ENCODE measurements around the gene HNRNPUL2. TPM values are rescaled to one million over a fixed set of nuclear protein-coding genes. Genes with fewer than 3 reads are reported as not detected.

Gene HNRNPUL2
- polyA plus RNA-seq, 1 experiment, result 28.2 TPM

DNA sequence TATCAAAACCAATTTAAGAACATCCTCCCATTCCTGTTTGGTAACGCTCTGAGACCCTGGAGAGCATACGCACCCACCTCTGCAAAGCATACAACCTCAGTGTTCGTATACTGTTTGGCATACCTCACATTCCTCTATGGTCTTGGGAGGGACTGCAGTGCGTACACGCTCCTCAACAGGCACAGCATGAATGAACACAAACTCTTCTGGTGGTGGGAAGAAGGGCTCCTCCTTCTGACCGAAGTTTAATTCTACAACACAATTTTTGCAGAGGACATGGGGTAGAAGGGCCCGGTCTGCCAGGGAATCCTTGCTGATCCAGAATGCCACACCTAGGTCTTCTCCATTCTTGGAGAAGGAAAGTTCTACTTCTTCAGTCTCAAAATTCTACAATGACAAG is 5.3 kb downstream of the HNRNPUL2 start:
- TF ChIP-seq, protein P1, sequence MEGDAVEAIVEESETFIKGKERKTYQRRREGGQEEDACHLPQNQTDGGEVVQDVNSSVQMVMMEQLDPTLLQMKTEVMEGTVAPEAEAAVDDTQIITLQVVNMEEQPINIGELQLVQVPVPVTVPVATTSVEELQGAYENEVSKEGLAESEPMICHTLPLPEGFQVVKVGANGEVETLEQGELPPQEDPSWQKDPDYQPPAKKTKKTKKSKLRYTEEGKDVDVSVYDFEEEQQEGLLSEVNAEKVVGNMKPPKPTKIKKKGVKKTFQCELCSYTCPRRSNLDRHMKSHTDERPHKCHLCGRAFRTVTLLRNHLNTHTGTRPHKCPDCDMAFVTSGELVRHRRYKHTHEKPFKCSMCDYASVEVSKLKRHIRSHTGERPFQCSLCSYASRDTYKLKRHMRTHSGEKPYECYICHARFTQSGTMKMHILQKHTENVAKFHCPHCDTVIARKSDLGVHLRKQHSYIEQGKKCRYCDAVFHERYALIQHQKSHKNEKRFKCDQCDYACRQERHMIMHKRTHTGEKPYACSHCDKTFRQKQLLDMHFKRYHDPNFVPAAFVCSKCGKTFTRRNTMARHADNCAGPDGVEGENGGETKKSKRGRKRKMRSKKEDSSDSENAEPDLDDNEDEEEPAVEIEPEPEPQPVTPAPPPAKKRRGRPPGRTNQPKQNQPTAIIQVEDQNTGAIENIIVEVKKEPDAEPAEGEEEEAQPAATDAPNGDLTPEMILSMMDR (IDR thresholded peaks at IDR 0.05; ENCODE audit: low read depth, low read length), result 0 out of 2 replicates have a peak, but pooled peaks have one; percentile 26
- no peaks in the 10 kb centered on the region for H3K27me3 ChIP-seq (ENCODE audit: control insufficient read depth, insufficient read depth, low read length)
- H3K9me3 ChIP-seq (ENCODE audit: control insufficient read depth, insufficient read depth, low read length), result no peaks in the 10 kb centered on the region; the same call in 1 of the 2 replicates
- no peak overlapping the region for H3K27ac ChIP-seq (ENCODE audit: low read depth, low read length)
- POLR2A ChIA-PET, result no interaction called here
- no peak overlapping the region for H3K4me3 ChIP-seq (ENCODE audit: low read depth, low read length)
- CTCF ChIA-PET, result interaction anchor here (1.5 kb wide), 1 partner anchor 8 kb away, joined by 3 read pairs; no protein-coding TSS in a partner anchor
- no peak for DNase-seq (ENCODE audit: low read depth, low spot score)

DNA sequence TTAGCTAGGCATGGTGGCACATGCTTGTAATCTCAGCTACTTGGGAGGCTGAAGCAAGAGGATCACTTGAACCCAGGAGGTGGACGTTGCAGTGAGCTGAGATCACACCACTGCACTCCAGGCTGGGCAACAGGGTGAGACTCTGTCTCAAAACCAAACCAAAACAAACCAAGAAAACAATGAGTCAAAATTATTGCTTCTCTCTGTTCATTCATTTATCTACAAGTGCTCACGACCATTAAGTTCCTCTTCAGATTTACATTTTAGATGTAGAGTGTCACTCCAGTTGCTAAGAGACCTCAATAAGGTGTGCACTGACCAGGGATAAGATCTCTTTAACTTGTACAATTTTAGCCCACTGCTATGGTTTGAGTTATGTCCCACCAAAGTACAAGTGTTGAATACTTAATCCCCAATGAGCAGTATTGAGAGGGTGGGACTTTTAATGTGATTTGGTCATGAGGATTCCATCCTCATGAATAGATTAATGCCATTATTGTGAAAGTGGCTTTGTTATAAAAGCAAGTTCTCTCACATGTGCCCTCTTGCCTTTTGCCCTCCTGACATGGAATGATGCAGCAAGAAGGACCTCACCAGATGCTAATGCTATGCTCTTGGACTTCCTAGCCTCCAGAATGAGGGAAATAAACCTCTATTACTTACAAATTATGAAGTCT is 7.8 kb downstream of the HNRNPUL2 start:
- no peaks in the 10 kb centered on the region; the same call in 1 of the 2 replicates for H3K9me3 ChIP-seq (ENCODE audit: control insufficient read depth, insufficient read depth, low read length)
- H3K4me3 ChIP-seq (ENCODE audit: low read depth, low read length), result no peak overlapping the region
- CTCF ChIA-PET, result interaction anchor here (0.6 to 1.1 kb wide), 2 partner anchors 38 to 96 kb away, joined by 3 to 5 read pairs; no protein-coding TSS in a partner anchor
- no peak for DNase-seq (ENCODE audit: low read depth, low spot score)
- H3K27ac ChIP-seq (ENCODE audit: low read depth, low read length), result no peak overlapping the region
- TF ChIP-seq, protein P1 (IDR thresholded peaks at IDR 0.05; ENCODE audit: low read depth, low read length), result no peak
- POLR2A ChIA-PET, result interaction anchor here (0.7 kb wide), 1 partner anchor 904 kb away, joined by 4 read pairs; no protein-coding TSS in a partner anchor
- no peaks in the 10 kb centered on the region for H3K27me3 ChIP-seq (ENCODE audit: control insufficient read depth, insufficient read depth, low read length)

DNA sequence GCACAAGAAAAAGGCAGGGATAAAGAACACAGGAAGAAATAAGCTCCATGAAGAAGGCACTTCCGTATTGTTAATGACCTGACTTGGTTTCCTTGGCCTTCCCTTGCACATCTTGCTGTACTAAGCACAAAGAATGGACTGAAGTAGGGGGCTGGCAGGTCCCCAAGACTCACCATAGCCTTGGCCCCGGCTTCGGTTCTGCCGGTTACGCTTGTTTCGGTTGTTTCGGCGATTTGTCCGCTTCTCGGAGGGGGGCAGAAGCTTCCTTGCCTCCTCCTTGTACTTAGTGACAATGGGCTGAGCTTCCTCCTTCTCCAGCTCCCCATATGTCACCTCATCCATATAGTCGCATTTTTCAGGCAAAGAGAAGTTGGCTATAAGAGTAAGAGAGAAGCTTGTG is 10.4 kb downstream of the HNRNPUL2 start:
- POLR2A ChIA-PET, result no interaction called here
- no peak overlapping the region for H3K4me3 ChIP-seq (ENCODE audit: low read depth, low read length)
- CTCF ChIA-PET, result interaction anchor here (1.9 to 2.1 kb wide), 2 partner anchors 36 to 70 kb away, joined by 5 to 6 read pairs; no protein-coding TSS in a partner anchor

GRCh38 chr11:62716206-62716605 is 11.1 kb downstream of the HNRNPUL2 start:
- peak overlapping the region; percentile 11 for H3K27ac ChIP-seq (ENCODE audit: low read depth, low read length)
- no peak overlapping the region for H3K4me3 ChIP-seq (ENCODE audit: low read depth, low read length)
- no peaks in the 10 kb centered on the region; the same call in 1 of the 2 replicates for H3K9me3 ChIP-seq (ENCODE audit: control insufficient read depth, insufficient read depth, low read length)
- POLR2A ChIA-PET, result no interaction called here
- DNase-seq (ENCODE audit: low read depth, low spot score), result no peak
- CTCF ChIA-PET, result interaction anchor here (1.9 to 2.1 kb wide), 2 partner anchors 35 to 70 kb away, joined by 5 to 6 read pairs; no protein-coding TSS in a partner anchor
- no peaks in the 10 kb centered on the region for H3K27me3 ChIP-seq (ENCODE audit: control insufficient read depth, insufficient read depth, low read length)
- TF ChIP-seq, protein P1 (IDR thresholded peaks at IDR 0.05; ENCODE audit: low read depth, low read length), result no peak

More for the DNA sequence above, 10.4 kb downstream of the HNRNPUL2 start:
- no peak for DNase-seq (ENCODE audit: low read depth, low spot score)
- H3K27me3 ChIP-seq (ENCODE audit: control insufficient read depth, insufficient read depth, low read length), result no peaks in the 10 kb centered on the region
- H3K9me3 ChIP-seq (ENCODE audit: control insufficient read depth, insufficient read depth, low read length), result no peaks in the 10 kb centered on the region; the same call in 1 of the 2 replicates
- H3K27ac ChIP-seq (ENCODE audit: low read depth, low read length), result no peak overlapping the region
- TF ChIP-seq, protein P1 (IDR thresholded peaks at IDR 0.05; ENCODE audit: low read depth, low read length), result no peak

All from AG04450 (cell line).